SK-N-MC (cell line): Measurements from ENCODE around the gene PDXP.

Experiments
- EZH2 ChIP-seq: fragments of 200-600 bp; sonication (generic); IDR thresholded peaks from one replicate; pipeline ENCODE4 v1.6.1; 2017; ENCODE audit warnings: antibody characterized with exemption
- FOXP2 ChIP-seq: optimal IDR thresholded peaks from 2 replicates; pipeline ENCODE3; 2011; ENCODE audit warnings: mild to moderate bottlenecking, moderate library complexity; ENCODE audit not compliant: insufficient read depth; ENCODE audit errors: extremely low read length, control extremely low read depth
- POLR2AphosphoS5 ChIP-seq: IDR thresholded peaks from 2 replicates; pipeline ENCODE4 v1.6.1; 2012; ENCODE audit warnings: mild to moderate bottlenecking, low read depth, low read length, borderline replicate concordance

- TF ChIP-seq POLR2AphosphoS5 (no peak), EZH2 (no peak), FOXP2 (no peak)
Measured at GRCh38 chr22:37672206-37672919, 13.8 kb downstream of the PDXP start.
